Measurements from ENCODE around the gene CEP131. TPM values are rescaled to one million over a fixed set of nuclear protein-coding genes. Genes with fewer than 3 reads are reported as not detected.

The CEP131 gene
- total RNA-seq, 2 donors from 2014 or later: 9.9 to 22.7 TPM

GRCh38 chr17:81252987-81253329, 30.2 kb upstream of the CEP131 start:
- H3K27me3 ChIP-seq: no peaks in the 10 kb centered on the region
- H3K4me3 ChIP-seq: no peak overlapping the region
- intact Hi-C loops (cut with DNase I): loop anchor here (5.0 kb wide), 1 partner anchor 229 kb away; no protein-coding TSS in a partner anchor
- peaks cover 7 to 20% of the 10 kb centered on the region in 2 donors for H3K36me3 ChIP-seq (replicated peaks in 1 of 2; ENCODE audit: insufficient read depth in 1 of 2, low read depth in 2 of 2)
- H3K4me1 ChIP-seq: peaks cover 11% of the 10 kb centered on the region
- DNase-seq (no peak), ATAC-seq (no peak)
- TF ChIP-seq POLR2A (IDR thresholded peaks at IDR 0.05): no peak
- TF ChIP-seq CTCF (IDR thresholded peaks at IDR 0.05): no peak
- no peaks in the 10 kb centered on the region for H3K9me3 ChIP-seq
- WGBS, 2 donors: 74 to 79% methylated on average over 15 of the region's 15 CpGs
- no peak overlapping the region for H3K27ac ChIP-seq

GRCh38 chr17:81252326-81252986, 29.7 kb upstream of the CEP131 start:
- TF ChIP-seq CTCF (IDR thresholded peaks at IDR 0.05): no peak
- no peak for TF ChIP-seq POLR2A (IDR thresholded peaks at IDR 0.05)
- Histone ChIP-seq H3K27ac (no peak overlapping the region), H3K9me3 (no peaks in the 10 kb centered on the region), H3K36me3 (replicated peaks in 1 of 2; ENCODE audit: insufficient read depth in 1 of 2, low read depth in 2 of 2) (peaks cover 7 to 18% of the 10 kb centered on the region in 2 donors), H3K4me3 (no peak overlapping the region), H3K27me3 (no peaks in the 10 kb centered on the region), H3K4me1 (peaks cover 11% of the 10 kb centered on the region)
- ATAC-seq: no peak
- intact Hi-C loops (cut with DNase I): loop anchor here (5.0 kb wide), 1 partner anchor 230 kb away; no protein-coding TSS in a partner anchor
- no peak for DNase-seq
- WGBS, 2 donors: 87 to 93% methylated on average over 14 to 15 of the region's 15 CpGs

GRCh38 chr17:81251709-81252301, 29.0 kb upstream of the CEP131 start:
- DNase-seq (peak in 1 of 4 donors; percentile 38), ATAC-seq (no peak)
- intact Hi-C loops (cut with DNase I): loop anchor here (5.0 kb wide), 1 partner anchor 230 kb away; no protein-coding TSS in a partner anchor
- H3K4me3 ChIP-seq: no peak overlapping the region
- H3K9me3 ChIP-seq: no peaks in the 10 kb centered on the region
- H3K27ac ChIP-seq: no peak overlapping the region
- 82 to 92% methylated on average over 18 to 29 of the region's 29 CpGs for WGBS, 2 donors
- TF ChIP-seq CTCF (IDR thresholded peaks at IDR 0.05): no peak
- TF ChIP-seq POLR2A (IDR thresholded peaks at IDR 0.05): no peak
- peaks cover 7 to 17% of the 10 kb centered on the region in 2 donors for H3K36me3 ChIP-seq (replicated peaks in 1 of 2; ENCODE audit: insufficient read depth in 1 of 2, low read depth in 2 of 2)
- H3K27me3 ChIP-seq: no peaks in the 10 kb centered on the region
- peaks cover 11% of the 10 kb centered on the region for H3K4me1 ChIP-seq

GRCh38 chr17:81251094-81251708, 28.4 kb upstream of the CEP131 start:
- Histone ChIP-seq H3K4me1 (peaks cover 11% of the 10 kb centered on the region), H3K9me3 (no peaks in the 10 kb centered on the region), H3K36me3 (replicated peaks in 1 of 2; ENCODE audit: insufficient read depth in 1 of 2, low read depth in 2 of 2) (peaks cover 7 to 17% of the 10 kb centered on the region in 2 donors), H3K4me3 (no peak overlapping the region), H3K27ac (peak overlapping the region in 1 of 4 donors; percentile 34), H3K27me3 (no peaks in the 10 kb centered on the region)
- ATAC-seq (no peak), DNase-seq (no peak)
- intact Hi-C loops (cut with DNase I): loop anchor here (5.0 kb wide), 1 partner anchor 231 kb away; no protein-coding TSS in a partner anchor
- WGBS, 2 donors: 84 to 86% methylated on average over 14 to 25 of the region's 25 CpGs
- TF ChIP-seq POLR2A (IDR thresholded peaks at IDR 0.05) (no peak), CTCF (IDR thresholded peaks at IDR 0.05) (no peak)

Data from body of pancreas (tissue), 4 donors.